HepG2 (cell line): ENCODE data around the gene COG5. TPM values are rescaled to one million over a fixed set of nuclear protein-coding genes. Genes with fewer than 3 reads are reported as not detected.
A peak's percentile ranks its signal among the peaks of the same experiment; 100 is the strongest.

Experiments
- ATAC-seq: fragments of 200-7000 bp; cut with Tn5 transposase; 3 replicates; pipeline ENCODE4 v1.9.1; 2020; ENCODE audit warnings: mild to moderate bottlenecking, moderate library complexity
- BruUV-seq: library from RNA; stranded (reverse); fragments of 400-500 nt; replicated peaks from 2 replicates; lab custom pipeline; 2021; lab: Mats Ljungman, UMichigan
- CTCF ChIA-PET: fragments of 300-600 bp; formaldehyde crosslinking; extraction: SDS; loops from one replicate; lab custom pipeline; 2021; ENCODE audit warnings: low total read pairs, inconsistent platforms, low intra/inter-chr PET ratio; lab: Yijun Ruan, JAX
- POLR2A ChIA-PET: fragments of 350-600 bp; sonication (Branson Sonifier 250); formaldehyde crosslinking; loops from one replicate; lab custom pipeline; 2020; ENCODE audit warnings: antibody characterized with exemption, inconsistent platforms; lab: Yijun Ruan, JAX
- DNase-seq: peaks from one replicate; pipeline ENCODE4 v3.0.0-alpha.2; 2015; ENCODE audit warnings: low spot score
- FAIRE-seq: peaks from 3 replicates; lab custom pipeline; 2011; peaks lifted over from hg19 to GRCh38; lab: Jason Lieb, UNC
- H2AFZ ChIP-seq: one replicate; pipeline ENCODE4 v1.6.1; 2011; ENCODE audit warnings: low read length, inconsistent platforms
- H3K27ac ChIP-seq: fragments of 300-600 bp; 3 replicates; pipeline ENCODE4 v1.8.0; 2011; ENCODE audit warnings: mixed run types, mild to moderate bottlenecking, mixed read lengths, low read length, inconsistent platforms; ENCODE audit not compliant: insufficient read depth; ENCODE audit errors: extremely low read length
- H3K27me3 ChIP-seq, 2 experiments: fragments of 200-600 bp in 1 of 2; 2 replicates in 1 of 2; 3 replicates in 1 of 2; pipeline versions ENCODE4 v1.6.0 to v1.8.0; 2011; ENCODE audit warnings: low read length in 2 of 2, mild to moderate bottlenecking in 2 of 2, moderate library complexity in 2 of 2, inconsistent platforms in 1 of 2; ENCODE audit not compliant: insufficient read depth in 2 of 2, control insufficient read depth in 1 of 2
- H3K36me3 ChIP-seq, 2 experiments: fragments of 200-600 bp in 1 of 2; replicated peaks in 1 of 2; 2 replicates in 1 of 2; 3 replicates in 1 of 2; pipeline versions ENCODE4 v1.5.1 to v1.8.0; 2011; ENCODE audit warnings: low read length in 2 of 2, inconsistent platforms in 1 of 2; ENCODE audit not compliant: insufficient read depth in 2 of 2, control insufficient read depth in 1 of 2
- H3K4me1 ChIP-seq: 2 replicates; pipeline ENCODE4 v1.5.1; 2012; ENCODE audit warnings: low read length, inconsistent platforms; ENCODE audit not compliant: insufficient read depth
- H3K4me2 ChIP-seq: 2 replicates; pipeline ENCODE4 v1.6.0; 2011; ENCODE audit warnings: low read depth, low read length, inconsistent platforms
- H3K4me3 ChIP-seq, 3 experiments: fragments of 200-600 bp in 1 of 3; sonication (generic), shearing (Covaris generic) in 1 of 3; replicated peaks in 1 of 3; 2 replicates each; pipeline ENCODE4 v1.5.1; 2011 to 2016; ENCODE audit warnings: low read length in 3 of 3, inconsistent platforms in 2 of 3, low read depth in 2 of 3, mild to moderate bottlenecking in 2 of 3, control low read depth in 1 of 3, mixed read lengths in 1 of 3; ENCODE audit not compliant: insufficient read depth in 1 of 3
- H3K79me2 ChIP-seq: one replicate; pipeline ENCODE4 v1.6.1; 2011; ENCODE audit warnings: low read length, inconsistent platforms; ENCODE audit not compliant: insufficient read depth
- H3K9ac ChIP-seq: 2 replicates; pipeline ENCODE4 v1.6.0; 2011; ENCODE audit warnings: mild to moderate bottlenecking, low read depth, low read length, inconsistent platforms; ENCODE audit not compliant: insufficient read depth
- H3K9me3 ChIP-seq: 2 replicates; pipeline ENCODE4 v1.5.1; 2012; ENCODE audit warnings: mild to moderate bottlenecking, low read length
- H4K20me1 ChIP-seq: 2 replicates; pipeline ENCODE4 v1.6.0; 2011; ENCODE audit warnings: inconsistent platforms, mild to moderate bottlenecking, low read length, moderate library complexity; ENCODE audit not compliant: insufficient read depth
- HHEX ChIP-seq: IDR thresholded peaks from 2 replicates; pipeline ENCODE4 v1.6.1; 2016; ENCODE audit warnings: control low read depth
- MAFK ChIP-seq, 2 experiments: IDR thresholded peaks in 1 of 2; conservative IDR thresholded peaks in 1 of 2; 2 replicates each; pipeline ENCODE4 v1.6.1; 2011; ENCODE audit warnings: improper control_type of control experiment in 2 of 2, low read length in 2 of 2
- RFXANK ChIP-seq: IDR thresholded peaks from 2 replicates; pipeline ENCODE4 v1.6.1; 2016
- ZNF264 ChIP-seq: sonication (generic); formaldehyde crosslinking; IDR thresholded peaks from 2 replicates; pipeline ENCODE4 v1.4.0; 2020; ENCODE audit warnings: missing genetic modification reagents
- ZNF775 ChIP-seq: sonication (generic); formaldehyde crosslinking; IDR thresholded peaks from 2 replicates; pipeline ENCODE4 v1.4.0; 2020; ENCODE audit warnings: missing genetic modification reagents, mild to moderate bottlenecking, moderate library complexity, borderline replicate concordance
- in situ Hi-C: cut with HindIII; loops from 2 replicates; pipeline ENCODE4 v1.10.0; 2017; ENCODE audit warnings: low pct_unique_long_range_greater_than_20kb; ENCODE audit not compliant: extremely low pct_ligation_motif_present
- intact Hi-C: fragments of 100-400 bp; cut with micrococcal nuclease; formaldehyde crosslinking; loops from one replicate; pipeline ENCODE4 v1.10.0; 2022; ENCODE audit not compliant: unreplicated experiment
- polyA plus RNA-seq, 8 experiments: library from polyadenylated mRNA; depleted of rRNA in 3 of 8; stranded (reverse) in 7 of 8; unstranded in 1 of 8; fragments of >200 nt; fragmentation: Illumina TruSeq in 4 of 8; extraction: Trizol in 4 of 8; gene quantifications; 2 replicates each; pipeline versions ENCODE4 v1.2.1 to v1.2.3, GENCODE V29; 2011 to 2016; ENCODE audit warnings: low read depth in 4 of 8, missing spikeins in 1 of 8, mixed read lengths in 1 of 8; ENCODE audit not compliant: insufficient read depth in 1 of 8
- total RNA-seq, 5 experiments: library from RNA; depleted of rRNA; stranded (reverse); fragments of >200 nt; fragmentation: Illumina TruSeq; extraction: Trizol; gene quantifications; 2 replicates each; pipeline ENCODE4 v1.2.3, GENCODE V29; 2016; ENCODE audit warnings: low read depth in 1 of 5
- TF ChIP-seq, protein P1 (sequence below): fragments of 450-650 bp; IDR thresholded peaks from 2 replicates; pipeline ENCODE4 v1.6.1; 2017
- TF ChIP-seq, protein P2 (sequence below): sonication (generic); formaldehyde crosslinking; IDR thresholded peaks from 2 replicates; pipeline ENCODE4 v1.4.0; 2020; ENCODE audit warnings: missing genetic modification reagents, borderline replicate concordance

The COG5 gene
- total and polyA plus RNA-seq, 2 of the 13 experiments (the other 11 are each of a cell fraction or from before 2014, with no cell fraction given): 20.4 to 31.3 TPM

DNA sequence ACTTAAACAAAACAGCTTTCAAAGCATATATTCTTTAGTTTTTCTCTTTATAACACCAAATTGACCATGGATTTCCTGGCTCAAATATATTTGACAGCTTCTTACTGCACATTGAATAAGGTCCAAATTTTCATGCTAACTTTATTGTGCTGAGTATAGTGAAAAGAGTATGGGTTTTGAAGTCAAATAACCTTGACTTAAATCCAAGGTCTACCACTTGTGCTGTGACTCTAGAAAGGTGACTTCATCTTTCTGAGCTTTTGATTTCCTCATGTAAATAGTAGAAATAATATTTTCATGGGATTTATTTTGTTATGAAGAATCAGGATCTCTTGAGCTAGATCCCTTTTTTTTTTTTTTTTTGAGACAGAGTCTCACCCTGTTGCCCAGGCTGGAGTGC, 233.2 kb downstream of the COG5 start:
- Histone ChIP-seq H3K79me2 (no peaks in the 10 kb centered on the region), H3K4me1 (no peaks in the 10 kb centered on the region), H3K9me3 (no peaks in the 10 kb centered on the region), H3K4me3 (no peak overlapping the region), H3K27ac (no peak overlapping the region), H3K9ac (no peak overlapping the region), H3K36me3 (no peaks in the 10 kb centered on the region), H3K27me3 (no peaks in the 10 kb centered on the region), H4K20me1 (no peaks in the 10 kb centered on the region), H3K4me2 (no peak overlapping the region), H2AFZ (no peak overlapping the region)
- FAIRE-seq (no peak), DNase-seq (no peak), ATAC-seq (no peak)
- intact Hi-C loops (no loop called here), in situ Hi-C loops (no loop called here)
- BruUV-seq: no TSS peak
- CTCF ChIA-PET: no interaction called here
- POLR2A ChIA-PET: no interaction called here
- TF ChIP-seq RFXANK (CRISPR knock-in tag) (no peak), MAFK (conservative IDR thresholded peaks at IDR 0.05 in 1 of 2, IDR thresholded peaks at IDR 0.05 in 1 of 2; ENCODE audit: low read length in 2 of 2) (peak in 1 of 2 experiments; percentile 32; a peak in 1 of 4 replicates), HHEX (CRISPR knock-in tag) (no peak)
- TF ChIP-seq, protein P1, sequence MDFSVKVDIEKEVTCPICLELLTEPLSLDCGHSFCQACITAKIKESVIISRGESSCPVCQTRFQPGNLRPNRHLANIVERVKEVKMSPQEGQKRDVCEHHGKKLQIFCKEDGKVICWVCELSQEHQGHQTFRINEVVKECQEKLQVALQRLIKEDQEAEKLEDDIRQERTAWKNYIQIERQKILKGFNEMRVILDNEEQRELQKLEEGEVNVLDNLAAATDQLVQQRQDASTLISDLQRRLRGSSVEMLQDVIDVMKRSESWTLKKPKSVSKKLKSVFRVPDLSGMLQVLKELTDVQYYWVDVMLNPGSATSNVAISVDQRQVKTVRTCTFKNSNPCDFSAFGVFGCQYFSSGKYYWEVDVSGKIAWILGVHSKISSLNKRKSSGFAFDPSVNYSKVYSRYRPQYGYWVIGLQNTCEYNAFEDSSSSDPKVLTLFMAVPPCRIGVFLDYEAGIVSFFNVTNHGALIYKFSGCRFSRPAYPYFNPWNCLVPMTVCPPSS: no peak
- TF ChIP-seq, protein P2, sequence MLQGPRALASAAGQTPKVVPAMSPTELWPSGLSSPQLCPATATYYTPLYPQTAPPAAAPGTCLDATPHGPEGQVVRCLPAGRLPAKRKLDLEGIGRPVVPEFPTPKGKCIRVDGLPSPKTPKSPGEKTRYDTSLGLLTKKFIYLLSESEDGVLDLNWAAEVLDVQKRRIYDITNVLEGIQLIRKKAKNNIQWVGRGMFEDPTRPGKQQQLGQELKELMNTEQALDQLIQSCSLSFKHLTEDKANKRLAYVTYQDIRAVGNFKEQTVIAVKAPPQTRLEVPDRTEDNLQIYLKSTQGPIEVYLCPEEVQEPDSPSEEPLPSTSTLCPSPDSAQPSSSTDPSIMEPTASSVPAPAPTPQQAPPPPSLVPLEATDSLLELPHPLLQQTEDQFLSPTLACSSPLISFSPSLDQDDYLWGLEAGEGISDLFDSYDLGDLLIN (CRISPR knock-in tag): no peak

DNA sequence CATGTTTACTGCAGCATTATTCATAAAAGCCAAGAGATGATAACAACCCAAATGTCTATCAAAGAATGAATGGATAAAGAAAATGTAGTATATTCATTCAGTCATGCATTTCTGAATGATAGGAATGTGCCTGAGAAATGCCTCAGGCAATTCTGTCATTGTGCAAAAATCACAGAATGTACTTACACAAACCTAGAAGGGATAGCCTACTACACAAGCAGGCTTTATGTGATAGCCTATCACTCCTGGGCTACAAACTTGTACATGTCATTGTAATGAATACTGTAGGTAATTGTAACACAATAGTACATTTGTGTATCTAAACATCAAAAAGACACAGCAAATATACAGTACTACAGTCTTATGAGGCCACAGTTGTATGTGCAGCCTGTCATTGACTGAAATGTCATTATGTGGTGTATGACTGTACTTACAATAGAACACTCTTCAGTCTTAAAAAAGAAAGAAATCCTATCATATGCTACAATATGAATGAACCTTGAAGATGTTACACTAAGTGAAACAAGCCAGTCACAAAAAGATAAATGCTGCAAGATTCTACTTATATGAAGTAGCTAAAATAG, 235.6 kb downstream of the COG5 start:
- DNase-seq: no peak
- ChIA-PET CTCF (no interaction called here), POLR2A (no interaction called here)
- ATAC-seq: no peak
- no peak overlapping the region for H3K27ac ChIP-seq
- no peaks in the 10 kb centered on the region for H3K79me2 ChIP-seq
- H3K4me1 ChIP-seq: no peaks in the 10 kb centered on the region
- 0 out of 5 replicates have a peak, but pooled peaks cover 0 to 4% of the 10 kb centered on the region in 2 experiments for H3K36me3 ChIP-seq
- H3K9me3 ChIP-seq: no peaks in the 10 kb centered on the region
- intact Hi-C loops: no loop called here
- BruUV-seq: no TSS peak
- no peak overlapping the region for H3K4me2 ChIP-seq
- H3K4me3 ChIP-seq: no peak overlapping the region
- H3K9ac ChIP-seq: no peak overlapping the region
- no peak for FAIRE-seq
- TF ChIP-seq RFXANK (CRISPR knock-in tag) (no peak), ZNF775 (no peak), ZNF264 (CRISPR knock-in tag) (no peak)
- in situ Hi-C loops: no loop called here
- no peaks in the 10 kb centered on the region for H3K27me3 ChIP-seq
- no peaks in the 10 kb centered on the region for H4K20me1 ChIP-seq
- H2AFZ ChIP-seq: no peak overlapping the region
